COLO829 (cell line): ENCODE data around the gene SLC1A7.

Experiments used
- DNase-seq: peaks from one replicate; pipeline ENCODE4 v3.0.0; 2012; ENCODE audit warnings: low spot score

SLC1A7 gene

GRCh38 chr1:53133261-53134041 is 9.0 kb downstream of the SLC1A7 start:
- no peak for DNase-seq

GRCh38 chr1:53132176-53132575 is 10.3 kb downstream of the SLC1A7 start:
- DNase-seq, result no peak

GRCh38 chr1:53131590-53131938 is 10.9 kb downstream of the SLC1A7 start:
- no peak for DNase-seq

GRCh38 chr1:53130878-53131589 is 11.4 kb downstream of the SLC1A7 start:
- no peak for DNase-seq

GRCh38 chr1:53130598-53130877 is 11.9 kb downstream of the SLC1A7 start:
- DNase-seq, result no peak

GRCh38 chr1:53129891-53130597 is 12.4 kb downstream of the SLC1A7 start:
- DNase-seq, result no peak

- no peak for DNase-seq
Measured at GRCh38 chr1:53128401-53128800, 14.0 kb downstream of the SLC1A7 start.

- DNase-seq, result no peak
Measured at GRCh38 chr1:53127546-53127945, 14.9 kb downstream of the SLC1A7 start.

GRCh38 chr1:53126495-53126894 is 15.9 kb downstream of the SLC1A7 start:
- no peak for DNase-seq

GRCh38 chr1:53125623-53126360 is 16.6 kb downstream of the SLC1A7 start:
- DNase-seq, result no peak

GRCh38 chr1:53125122-53125521 is 17.3 kb downstream of the SLC1A7 start:
- DNase-seq, result no peak

GRCh38 chr1:53123453-53124140 is 18.8 kb downstream of the SLC1A7 start:
- no peak for DNase-seq

GRCh38 chr1:53122961-53123413 is 19.5 kb downstream of the SLC1A7 start:
- no peak for DNase-seq

- no peak for DNase-seq
Measured at GRCh38 chr1:53122201-53122885, 20.1 kb downstream of the SLC1A7 start.

- DNase-seq, result no peak
Measured at GRCh38 chr1:53121319-53122172, 20.9 kb downstream of the SLC1A7 start.

GRCh38 chr1:53120659-53121058 is 21.8 kb downstream of the SLC1A7 start:
- no peak for DNase-seq

- DNase-seq, result no peak
Measured at GRCh38 chr1:53117836-53118235, 24.6 kb downstream of the SLC1A7 start.

GRCh38 chr1:53116933-53117600 is 25.4 kb downstream of the SLC1A7 start:
- DNase-seq, result no peak

- DNase-seq, result no peak
Measured at GRCh38 chr1:53116307-53116810, 26.1 kb downstream of the SLC1A7 start.
